GM15510 (cell line): ENCODE measurements around the gene TWNK.
A peak's percentile ranks its signal among the peaks of the same experiment; 100 is the strongest.

Experiments used
- POLR2A ChIP-seq: IDR thresholded peaks from 3 replicates; pipeline ENCODE4 v1.6.1; 2011; ENCODE audit warnings: borderline replicate concordance; ENCODE audit not compliant: insufficient read length; ENCODE audit errors: extremely low read depth

The TWNK gene

GRCh38 chr10:100981178-100981772, 6.1 kb upstream of the TWNK start:
- TF ChIP-seq POLR2A, result no peak

- TF ChIP-seq POLR2A, result no peak
Observed at GRCh38 chr10:100982916-100983830, 4.2 kb upstream of the TWNK start.

GRCh38 chr10:100983868-100984671, 3.3 kb upstream of the TWNK start:
- no peak for TF ChIP-seq POLR2A

GRCh38 chr10:100984672-100985177, 2.6 kb upstream of the TWNK start:
- no peak for TF ChIP-seq POLR2A

GRCh38 chr10:100985336-100985735, 2.0 kb upstream of the TWNK start:
- TF ChIP-seq POLR2A, result no peak

- no peak for TF ChIP-seq POLR2A
Observed at GRCh38 chr10:100986623-100986951, 756 bp upstream of the TWNK start.

- no peak for TF ChIP-seq POLR2A
Observed at GRCh38 chr10:100987685-100988049, 324 bp downstream of the TWNK start.

- TF ChIP-seq POLR2A, result no peak
Observed at GRCh38 chr10:100988166-100988565, 823 bp downstream of the TWNK start.

GRCh38 chr10:100989088-100989487, 1.7 kb downstream of the TWNK start:
- no peak for TF ChIP-seq POLR2A

- TF ChIP-seq POLR2A, result no peak
Observed at GRCh38 chr10:100993986-100994708, 6.8 kb downstream of the TWNK start.

GRCh38 chr10:100995181-100995580, 7.8 kb downstream of the TWNK start:
- TF ChIP-seq POLR2A, result no peak

GRCh38 chr10:100996678-100997359, 9.5 kb downstream of the TWNK start:
- peak; percentile 56 for TF ChIP-seq POLR2A

- peak; percentile 49 for TF ChIP-seq POLR2A
Observed at GRCh38 chr10:100997360-100998182, 10.2 kb downstream of the TWNK start.
